HUES48 (cell line): ENCODE data around the gene LAMC3.
"Not testable (repeated sequence)": the region's sequence is repeated elsewhere in the genome, so short reads cannot be mapped to it uniquely, and the experiment has no call there.

Source experiments
- H3K27ac ChIP-seq: one replicate; pipeline ENCODE4 v1.7.0; 2013; ENCODE audit warnings: low read depth, low read length, inconsistent platforms
- H3K27me3 ChIP-seq: 2 replicates; pipeline ENCODE4 v1.6.1; 2013; ENCODE audit warnings: mild to moderate bottlenecking, low read length; ENCODE audit not compliant: control insufficient read depth, insufficient read depth
- H3K36me3 ChIP-seq: 2 replicates; pipeline ENCODE4 v1.6.1; 2013; ENCODE audit warnings: low read length; ENCODE audit not compliant: control insufficient read depth, insufficient read depth
- H3K4me1 ChIP-seq: 2 replicates; pipeline ENCODE4 v1.6.1; 2013; ENCODE audit warnings: mild to moderate bottlenecking, low read length; ENCODE audit not compliant: control insufficient read depth, insufficient read depth
- H3K4me3 ChIP-seq: 2 replicates; pipeline ENCODE4 v1.5.1; 2013; ENCODE audit warnings: mild to moderate bottlenecking, low read depth, low read length
- H3K9ac ChIP-seq: 2 replicates; pipeline ENCODE4 v1.6.1; 2013; ENCODE audit warnings: mild to moderate bottlenecking, low read depth, low read length, moderate library complexity
- H3K9me3 ChIP-seq: 2 replicates; pipeline ENCODE4 v1.6.1; 2013; ENCODE audit warnings: low read length; ENCODE audit not compliant: control insufficient read depth, insufficient read depth

The LAMC3 gene

GRCh38 chr9:130994135-130995085 lies 14.6 kb upstream of the LAMC3 start:
- Histone ChIP-seq H3K27ac (no peak overlapping the region), H3K9ac (no peak overlapping the region), H3K27me3 (peaks cover 7% of the 10 kb centered on the region; the same call in 1 of the 2 replicates), H3K36me3 (no peaks in the 10 kb centered on the region), H3K4me1 (peaks cover 25% of the 10 kb centered on the region), H3K9me3 (no peaks in the 10 kb centered on the region), H3K4me3 (no peak overlapping the region)

- H3K9me3 ChIP-seq: no peaks in the 10 kb centered on the region
- peaks cover 12% of the 10 kb centered on the region; the same call in 1 of the 2 replicates for H3K27me3 ChIP-seq
- no peak overlapping the region for H3K9ac ChIP-seq
- H3K36me3 ChIP-seq: no peaks in the 10 kb centered on the region
- H3K4me1 ChIP-seq: peaks cover 25% of the 10 kb centered on the region
- H3K27ac ChIP-seq: no peak overlapping the region
- H3K4me3 ChIP-seq: no peak overlapping the region
Observed at GRCh38 chr9:130995086-130996011, 13.6 kb upstream of the LAMC3 start.

- Histone ChIP-seq H3K9me3 (no peaks in the 10 kb centered on the region), H3K9ac (no peak overlapping the region), H3K36me3 (no peaks in the 10 kb centered on the region), H3K4me1 (peaks cover 17% of the 10 kb centered on the region), H3K27ac (no peak overlapping the region), H3K27me3 (peaks cover 12% of the 10 kb centered on the region; the same call in 1 of the 2 replicates), H3K4me3 (no peak overlapping the region)
Observed at GRCh38 chr9:130996205-130996604, 12.8 kb upstream of the LAMC3 start.

- no peak overlapping the region for H3K27ac ChIP-seq
- peaks cover 12% of the 10 kb centered on the region; the same call in 1 of the 2 replicates for H3K27me3 ChIP-seq
- H3K9me3 ChIP-seq: no peaks in the 10 kb centered on the region
- H3K4me3 ChIP-seq: no peak overlapping the region
- H3K36me3 ChIP-seq: no peaks in the 10 kb centered on the region
- peaks cover 11% of the 10 kb centered on the region for H3K4me1 ChIP-seq
- H3K9ac ChIP-seq: no peak overlapping the region
Observed at GRCh38 chr9:130996676-130997394, 12.1 kb upstream of the LAMC3 start.

- no peak overlapping the region for H3K9ac ChIP-seq
- peaks cover 11% of the 10 kb centered on the region for H3K4me1 ChIP-seq
- no peaks in the 10 kb centered on the region for H3K36me3 ChIP-seq
- H3K4me3 ChIP-seq: no peak overlapping the region
- no peaks in the 10 kb centered on the region for H3K9me3 ChIP-seq
- H3K27ac ChIP-seq: no peak overlapping the region
- peaks cover 12% of the 10 kb centered on the region; the same call in 1 of the 2 replicates for H3K27me3 ChIP-seq
Observed at GRCh38 chr9:130997395-130997684, 11.6 kb upstream of the LAMC3 start.

GRCh38 chr9:130997925-130998596 lies 10.9 kb upstream of the LAMC3 start:
- Histone ChIP-seq H3K27ac (no peak overlapping the region), H3K9me3 (no peaks in the 10 kb centered on the region), H3K4me1 (peaks cover 11% of the 10 kb centered on the region), H3K4me3 (no peak overlapping the region), H3K36me3 (no peaks in the 10 kb centered on the region), H3K27me3 (peaks cover 12% of the 10 kb centered on the region; the same call in 1 of the 2 replicates), H3K9ac (no peak overlapping the region)

GRCh38 chr9:130998597-130999244 lies 10.3 kb upstream of the LAMC3 start:
- Histone ChIP-seq H3K4me3 (no peak overlapping the region), H3K9me3 (no peaks in the 10 kb centered on the region), H3K4me1 (peaks cover 11% of the 10 kb centered on the region), H3K27me3 (peaks cover 12% of the 10 kb centered on the region; the same call in 1 of the 2 replicates), H3K36me3 (no peaks in the 10 kb centered on the region), H3K9ac (no peak overlapping the region), H3K27ac (no peak overlapping the region)

- Histone ChIP-seq H3K4me3 (no peak overlapping the region), H3K9ac (no peak overlapping the region), H3K27ac (no peak overlapping the region), H3K9me3 (no peaks in the 10 kb centered on the region), H3K36me3 (no peaks in the 10 kb centered on the region), H3K4me1 (peaks cover 11% of the 10 kb centered on the region), H3K27me3 (peaks cover 12% of the 10 kb centered on the region; the same call in 1 of the 2 replicates)
Observed at GRCh38 chr9:130999245-130999623, 9.7 kb upstream of the LAMC3 start.

- not testable (repeated sequence) for H3K4me1 ChIP-seq, H3K9ac ChIP-seq, H3K27ac ChIP-seq, H3K36me3 ChIP-seq, H3K9me3 ChIP-seq, H3K4me3 ChIP-seq
- peaks cover 12% of the 10 kb centered on the region; the same call in 1 of the 2 replicates for H3K27me3 ChIP-seq
Observed at GRCh38 chr9:131000526-131000925, 8.4 kb upstream of the LAMC3 start.

GRCh38 chr9:131001021-131001420 lies 8.0 kb upstream of the LAMC3 start:
- Histone ChIP-seq H3K9ac (no peak overlapping the region), H3K27me3 (peaks cover 12% of the 10 kb centered on the region; the same call in 1 of the 2 replicates), H3K27ac (no peak overlapping the region), H3K4me1 (peaks cover 1% of the 10 kb centered on the region; the same call in 1 of the 2 replicates), H3K4me3 (no peak overlapping the region), H3K9me3 (no peaks in the 10 kb centered on the region), H3K36me3 (no peaks in the 10 kb centered on the region)
